Measurements from ENCODE around the gene NAP1L4.

Gene NAP1L4

DNA sequence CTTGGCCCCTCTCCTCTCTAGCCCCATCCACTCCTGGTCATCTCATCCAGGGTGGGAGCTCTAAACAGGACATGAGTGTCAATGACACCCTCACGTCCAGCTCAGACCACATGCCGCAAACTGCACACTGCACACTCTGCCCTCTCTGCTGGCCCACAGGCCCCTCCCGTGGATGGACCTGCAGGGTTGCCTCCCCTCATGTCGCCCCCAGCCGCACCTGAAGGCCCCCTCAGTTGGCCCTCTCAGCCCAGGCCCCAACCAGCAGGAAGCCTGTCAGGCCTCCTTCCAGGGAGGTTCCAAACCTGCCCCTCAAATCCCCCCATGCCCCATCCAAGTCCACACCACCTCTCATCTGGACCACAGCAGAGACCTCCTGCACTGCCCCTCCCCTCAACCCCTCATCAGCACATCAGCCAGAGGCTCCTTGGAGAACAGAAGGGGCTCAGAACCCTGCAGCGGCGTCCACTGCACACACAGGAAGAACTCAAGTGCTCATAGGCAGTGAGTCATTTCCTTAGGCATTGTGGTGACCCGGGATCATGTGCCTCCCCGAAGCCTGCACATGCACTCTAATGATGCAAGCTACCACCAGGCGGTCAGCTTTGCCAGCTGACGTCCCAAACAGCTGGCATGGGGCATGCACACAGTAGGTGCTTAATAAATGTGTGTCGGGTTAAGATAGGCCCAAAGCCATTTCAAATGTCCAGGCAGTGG lies 93.6 kb downstream of the NAP1L4 start:
- Histone ChIP-seq H3K27ac (ENCODE audit: low read depth, low read length) (no peak overlapping the region), H3K9me3 (ENCODE audit: control insufficient read depth, insufficient read depth, low read depth, low read length) (peaks cover 7% of the 10 kb centered on the region), H3K4me3 (ENCODE audit: low read depth, low read length) (no peak overlapping the region), H3K27me3 (ENCODE audit: control insufficient read depth, insufficient read depth, low read length) (peaks cover 4% of the 10 kb centered on the region), H3K9ac (ENCODE audit: low read length) (no peak overlapping the region), H3K36me3 (ENCODE audit: control insufficient read depth, insufficient read depth, low read length) (no peaks in the 10 kb centered on the region), H3K4me1 (ENCODE audit: control insufficient read depth, insufficient read depth, low read length) (peaks cover 20% of the 10 kb centered on the region)

DNA sequence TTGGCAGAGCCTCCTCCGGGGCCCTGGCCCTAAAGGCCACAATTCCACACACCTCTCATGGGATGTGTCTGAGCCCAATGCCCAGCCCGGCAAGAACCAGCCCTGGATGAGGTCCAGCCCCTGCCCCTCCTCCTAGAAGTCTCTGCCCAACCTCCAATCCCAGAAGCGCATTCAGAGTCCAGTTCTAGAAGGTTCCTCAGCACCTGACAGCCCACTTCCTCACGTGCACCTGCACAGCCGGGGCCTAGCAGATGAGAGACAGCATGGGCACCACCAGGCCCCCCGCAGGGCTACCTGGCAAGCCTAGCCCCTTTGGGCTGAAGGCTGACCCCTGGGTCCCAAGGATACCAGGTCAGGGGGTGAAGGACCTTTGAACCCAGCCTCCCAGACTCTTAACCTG lies 95.1 kb downstream of the NAP1L4 start:
- Histone ChIP-seq H3K4me1 (ENCODE audit: control insufficient read depth, insufficient read depth, low read length) (peaks cover 13% of the 10 kb centered on the region; the same call in 1 of the 2 replicates), H3K27ac (ENCODE audit: low read depth, low read length) (no peak overlapping the region), H3K9ac (ENCODE audit: low read length) (no peak overlapping the region), H3K27me3 (ENCODE audit: control insufficient read depth, insufficient read depth, low read length) (peaks cover 4% of the 10 kb centered on the region), H3K4me3 (ENCODE audit: low read depth, low read length) (no peak overlapping the region), H3K9me3 (ENCODE audit: control insufficient read depth, insufficient read depth, low read depth, low read length) (peaks cover 7% of the 10 kb centered on the region), H3K36me3 (ENCODE audit: control insufficient read depth, insufficient read depth, low read length) (no peaks in the 10 kb centered on the region)

DNA sequence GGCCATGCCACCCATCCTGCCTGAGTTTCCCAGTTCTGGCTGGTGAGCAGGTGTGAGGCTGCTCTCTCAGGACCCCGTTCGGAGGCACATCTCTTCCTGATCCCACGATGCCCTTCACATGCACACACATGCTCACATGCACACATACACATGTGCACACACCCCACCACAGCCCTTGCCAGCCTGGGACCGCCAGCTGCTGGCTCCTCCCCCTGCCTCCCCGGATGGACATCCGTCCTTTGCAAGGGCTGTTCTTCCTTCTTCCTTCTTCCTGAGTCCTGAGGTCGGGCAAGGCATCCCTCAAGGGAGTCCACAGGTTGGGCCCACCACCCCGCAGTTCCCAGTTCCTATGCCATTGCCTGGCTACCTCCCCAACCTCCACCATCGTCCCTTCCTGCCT lies 96.1 kb downstream of the NAP1L4 start:
- H3K27me3 ChIP-seq (ENCODE audit: control insufficient read depth, insufficient read depth, low read length): peaks cover 4% of the 10 kb centered on the region
- H3K4me1 ChIP-seq (ENCODE audit: control insufficient read depth, insufficient read depth, low read length): peaks cover 15% of the 10 kb centered on the region
- no peaks in the 10 kb centered on the region for H3K36me3 ChIP-seq (ENCODE audit: control insufficient read depth, insufficient read depth, low read length)
- no peak overlapping the region for H3K27ac ChIP-seq (ENCODE audit: low read depth, low read length)
- H3K9me3 ChIP-seq (ENCODE audit: control insufficient read depth, insufficient read depth, low read depth, low read length): peaks cover 7% of the 10 kb centered on the region
- no peak overlapping the region for H3K4me3 ChIP-seq (ENCODE audit: low read depth, low read length)
- no peak overlapping the region for H3K9ac ChIP-seq (ENCODE audit: low read length)

Measured in HUES6 (cell line).